Cardiac fibroblast (primary cell): ENCODE measurements around the gene CD48.
A peak's percentile ranks its signal among the peaks of the same experiment; 100 is the strongest.

ENCODE experiments used
- DNase-seq, 2 donors: peaks; one replicate each; pipeline versions ENCODE4 v3.0.0 to v3.0.0-alpha.2; 2010; ENCODE audit warnings: low read depth in 2 of 2
- H3K4me3 ChIP-seq, 2 donors: replicated peaks in 1 of 2; 1 replicate in 1 of 2; 2 replicates in 1 of 2; pipeline ENCODE4 v1.5.1; 2011; ENCODE audit warnings: low read depth in 2 of 2, low read length in 2 of 2, mild to moderate bottlenecking in 2 of 2, moderate library complexity in 1 of 2
- TF ChIP-seq, protein P1 (sequence below): IDR thresholded peaks from one replicate; pipeline ENCODE4 v1.5.1; 2011; ENCODE audit warnings: low read depth, mild to moderate bottlenecking, low read length, inconsistent platforms

The CD48 gene

GRCh38 chr1:160755461-160755860 is 43.8 kb upstream of the CD48 start:
- no peak overlapping the region for H3K4me3 ChIP-seq
- TF ChIP-seq, protein P1, sequence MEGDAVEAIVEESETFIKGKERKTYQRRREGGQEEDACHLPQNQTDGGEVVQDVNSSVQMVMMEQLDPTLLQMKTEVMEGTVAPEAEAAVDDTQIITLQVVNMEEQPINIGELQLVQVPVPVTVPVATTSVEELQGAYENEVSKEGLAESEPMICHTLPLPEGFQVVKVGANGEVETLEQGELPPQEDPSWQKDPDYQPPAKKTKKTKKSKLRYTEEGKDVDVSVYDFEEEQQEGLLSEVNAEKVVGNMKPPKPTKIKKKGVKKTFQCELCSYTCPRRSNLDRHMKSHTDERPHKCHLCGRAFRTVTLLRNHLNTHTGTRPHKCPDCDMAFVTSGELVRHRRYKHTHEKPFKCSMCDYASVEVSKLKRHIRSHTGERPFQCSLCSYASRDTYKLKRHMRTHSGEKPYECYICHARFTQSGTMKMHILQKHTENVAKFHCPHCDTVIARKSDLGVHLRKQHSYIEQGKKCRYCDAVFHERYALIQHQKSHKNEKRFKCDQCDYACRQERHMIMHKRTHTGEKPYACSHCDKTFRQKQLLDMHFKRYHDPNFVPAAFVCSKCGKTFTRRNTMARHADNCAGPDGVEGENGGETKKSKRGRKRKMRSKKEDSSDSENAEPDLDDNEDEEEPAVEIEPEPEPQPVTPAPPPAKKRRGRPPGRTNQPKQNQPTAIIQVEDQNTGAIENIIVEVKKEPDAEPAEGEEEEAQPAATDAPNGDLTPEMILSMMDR, result no peak
- DNase-seq, result no peak

DNA sequence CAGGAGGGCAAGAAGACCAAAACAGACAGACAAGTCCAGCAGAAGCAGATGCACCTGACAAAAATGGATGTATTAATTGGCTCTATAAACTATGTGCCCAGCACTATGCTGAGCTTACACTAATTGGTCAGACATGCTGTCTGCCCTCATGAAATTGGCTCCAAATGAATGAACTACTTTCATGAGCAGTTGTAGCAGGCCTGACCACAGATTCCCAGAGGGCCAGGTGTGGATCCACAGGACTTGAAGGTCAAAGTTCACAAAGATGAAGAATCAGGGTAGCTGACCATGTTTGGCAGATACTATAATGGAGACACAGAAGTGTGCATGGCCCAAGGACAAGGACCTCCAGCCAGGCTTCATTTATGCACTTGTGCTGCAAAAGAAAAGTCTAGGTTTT is 42.0 kb upstream of the CD48 start:
- H3K4me3 ChIP-seq, result no peak overlapping the region
- DNase-seq, result no peak
- TF ChIP-seq, protein P1, result no peak

- peak in 1 of 2 donors; percentile 11 for DNase-seq
- TF ChIP-seq, protein P1, result no peak
Measured at GRCh38 chr1:160752924-160753323, 41.3 kb upstream of the CD48 start.

DNA sequence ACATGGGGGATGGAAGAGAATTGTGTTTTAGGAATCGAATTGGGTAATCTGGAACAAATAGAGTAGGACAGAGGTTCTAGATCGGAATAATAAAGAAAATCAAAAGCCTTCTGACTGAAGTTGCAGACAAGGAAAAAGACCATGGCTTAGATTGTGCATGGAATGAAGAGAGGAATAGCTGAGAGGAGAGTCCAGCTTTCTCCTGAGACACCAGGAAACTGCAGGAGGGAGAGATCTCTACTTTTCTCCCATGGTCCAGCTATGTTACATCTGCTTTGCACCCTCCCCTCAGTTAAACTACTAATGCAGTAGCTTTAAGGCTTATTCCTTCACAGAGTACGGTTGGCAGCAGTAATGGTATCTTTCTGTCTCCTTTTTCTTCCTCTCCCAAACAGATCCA is 40.8 kb upstream of the CD48 start:
- no peak for DNase-seq
- no peak overlapping the region for H3K4me3 ChIP-seq
- TF ChIP-seq, protein P1, result no peak

More at GRCh38 chr1:160752924-160753323, 41.3 kb upstream of the CD48 start:
- H3K4me3 ChIP-seq, result no peak overlapping the region

- TF ChIP-seq, protein P1, result no peak
- no peak overlapping the region for H3K4me3 ChIP-seq
- DNase-seq, result no peak
Measured at GRCh38 chr1:160750608-160751007, 39.0 kb upstream of the CD48 start.

DNA sequence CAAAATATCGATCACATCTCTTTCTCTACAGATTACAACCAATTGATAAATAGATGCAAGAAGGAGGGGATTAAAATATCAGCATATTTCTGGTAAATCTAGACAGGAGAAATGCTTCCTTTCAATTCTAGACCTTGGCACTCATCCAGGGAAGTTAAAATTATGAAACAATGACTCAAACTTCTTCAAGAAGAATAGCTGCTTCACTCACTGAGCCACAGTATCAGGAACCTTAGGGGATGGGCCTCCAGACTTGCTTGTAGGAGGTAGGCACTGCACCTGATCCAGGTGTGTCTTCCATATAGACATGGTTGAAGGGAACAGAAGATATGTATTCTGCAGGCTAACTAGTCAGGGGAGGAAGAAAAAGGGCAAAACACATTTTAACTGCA is 37.3 kb upstream of the CD48 start:
- no peak overlapping the region for H3K4me3 ChIP-seq
- TF ChIP-seq, protein P1, result no peak
- DNase-seq, result peak; percentile 32 to 37

DNA sequence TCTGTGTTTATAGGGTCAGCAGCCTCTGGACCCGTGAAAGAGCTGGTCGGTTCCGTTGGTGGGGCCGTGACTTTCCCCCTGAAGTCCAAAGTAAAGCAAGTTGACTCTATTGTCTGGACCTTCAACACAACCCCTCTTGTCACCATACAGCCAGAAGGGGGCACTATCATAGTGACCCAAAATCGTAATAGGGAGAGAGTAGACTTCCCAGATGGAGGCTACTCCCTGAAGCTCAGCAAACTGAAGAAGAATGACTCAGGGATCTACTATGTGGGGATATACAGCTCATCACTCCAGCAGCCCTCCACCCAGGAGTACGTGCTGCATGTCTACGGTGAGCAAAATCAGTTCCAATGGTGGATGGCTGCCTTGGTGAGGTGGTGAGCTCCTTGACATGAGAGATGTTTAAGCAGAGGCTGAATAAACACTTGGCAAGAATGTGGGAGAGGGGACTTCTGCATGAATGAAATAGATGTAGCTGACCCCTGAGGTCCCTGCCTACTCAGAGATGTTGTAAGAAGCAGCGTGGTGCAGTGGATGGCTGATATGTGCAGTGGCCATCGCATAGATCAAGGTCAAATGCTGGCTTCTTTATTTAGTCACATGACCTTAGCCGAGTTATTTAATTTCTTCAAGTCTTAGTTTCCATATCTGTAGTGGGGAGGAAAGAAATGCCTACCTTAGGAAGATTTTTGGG is 36.7 kb upstream of the CD48 start:
- peak; percentile 27 to 34 for DNase-seq
- no peak overlapping the region for H3K4me3 ChIP-seq

More for the DNA sequence above, 36.7 kb upstream of the CD48 start:
- TF ChIP-seq, protein P1, result no peak
